Measurements from ENCODE around the gene ANKIB1. TPM values are rescaled to one million over a fixed set of nuclear protein-coding genes. Genes with fewer than 3 reads are reported as not detected.
A peak's percentile ranks its signal among the peaks of the same experiment; 100 is the strongest.

Gene ANKIB1
- total RNA-seq, 1 experiment from 2014 or later: 83.8 TPM

DNA sequence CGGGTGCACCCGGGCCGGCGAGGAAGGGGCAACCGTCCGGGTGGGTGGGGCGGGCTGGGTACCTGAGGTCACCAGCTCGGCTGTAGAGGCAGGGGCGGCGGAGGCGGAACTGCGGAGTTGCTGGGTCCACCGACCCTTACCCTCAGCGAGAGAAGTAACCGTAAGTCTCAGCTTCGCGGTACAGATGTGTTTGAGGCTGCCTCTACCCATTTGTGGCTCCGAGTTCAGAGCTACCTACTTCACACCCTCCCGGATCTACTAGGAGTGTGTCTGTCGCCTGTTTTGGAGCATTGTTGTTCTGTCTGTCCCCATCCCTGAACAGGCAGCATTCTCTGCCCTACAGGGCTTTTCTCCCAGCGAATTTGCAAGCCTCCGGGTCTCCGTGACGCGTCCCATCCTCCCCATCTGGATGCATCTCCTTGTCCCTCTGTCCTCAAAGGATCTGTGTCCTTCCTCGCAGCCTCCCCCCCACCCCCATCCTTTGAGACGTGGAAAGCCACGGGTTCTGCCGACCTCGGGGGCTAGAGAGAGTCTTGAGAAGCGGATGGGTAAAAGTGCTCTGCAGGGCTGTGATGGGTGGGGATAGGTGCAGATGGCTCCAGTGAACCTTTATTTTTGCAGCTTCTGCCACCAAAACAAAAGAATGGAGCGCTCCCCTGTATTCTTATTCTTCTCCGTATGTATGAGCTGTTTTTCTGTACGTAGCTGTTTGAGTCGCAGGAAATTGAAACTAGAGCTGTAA, 757 bp downstream of the ANKIB1 start:
- intact Hi-C loops (cut with micrococcal nuclease; ENCODE audit: unreplicated experiment): loop anchor here (2.0 kb wide), 1 partner anchor 46 kb away; no protein-coding TSS in a partner anchor
- TF ChIP-seq CTCF (IDR thresholded peaks at IDR 0.05): no peak
- TF ChIP-seq SIN3A (IDR thresholded peaks at IDR 0.05; ENCODE audit: borderline replicate concordance, insufficient read depth, low read depth, low read length): 0 out of 2 replicates have a peak, but pooled peaks have one; percentile 12
- no peak for TF ChIP-seq POLR2AphosphoS5 (IDR thresholded peaks at IDR 0.05; ENCODE audit: low read depth, low read length)
- TF ChIP-seq, protein P1, sequence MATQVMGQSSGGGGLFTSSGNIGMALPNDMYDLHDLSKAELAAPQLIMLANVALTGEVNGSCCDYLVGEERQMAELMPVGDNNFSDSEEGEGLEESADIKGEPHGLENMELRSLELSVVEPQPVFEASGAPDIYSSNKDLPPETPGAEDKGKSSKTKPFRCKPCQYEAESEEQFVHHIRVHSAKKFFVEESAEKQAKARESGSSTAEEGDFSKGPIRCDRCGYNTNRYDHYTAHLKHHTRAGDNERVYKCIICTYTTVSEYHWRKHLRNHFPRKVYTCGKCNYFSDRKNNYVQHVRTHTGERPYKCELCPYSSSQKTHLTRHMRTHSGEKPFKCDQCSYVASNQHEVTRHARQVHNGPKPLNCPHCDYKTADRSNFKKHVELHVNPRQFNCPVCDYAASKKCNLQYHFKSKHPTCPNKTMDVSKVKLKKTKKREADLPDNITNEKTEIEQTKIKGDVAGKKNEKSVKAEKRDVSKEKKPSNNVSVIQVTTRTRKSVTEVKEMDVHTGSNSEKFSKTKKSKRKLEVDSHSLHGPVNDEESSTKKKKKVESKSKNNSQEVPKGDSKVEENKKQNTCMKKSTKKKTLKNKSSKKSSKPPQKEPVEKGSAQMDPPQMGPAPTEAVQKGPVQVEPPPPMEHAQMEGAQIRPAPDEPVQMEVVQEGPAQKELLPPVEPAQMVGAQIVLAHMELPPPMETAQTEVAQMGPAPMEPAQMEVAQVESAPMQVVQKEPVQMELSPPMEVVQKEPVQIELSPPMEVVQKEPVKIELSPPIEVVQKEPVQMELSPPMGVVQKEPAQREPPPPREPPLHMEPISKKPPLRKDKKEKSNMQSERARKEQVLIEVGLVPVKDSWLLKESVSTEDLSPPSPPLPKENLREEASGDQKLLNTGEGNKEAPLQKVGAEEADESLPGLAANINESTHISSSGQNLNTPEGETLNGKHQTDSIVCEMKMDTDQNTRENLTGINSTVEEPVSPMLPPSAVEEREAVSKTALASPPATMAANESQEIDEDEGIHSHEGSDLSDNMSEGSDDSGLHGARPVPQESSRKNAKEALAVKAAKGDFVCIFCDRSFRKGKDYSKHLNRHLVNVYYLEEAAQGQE (IDR thresholded peaks at IDR 0.05; ENCODE audit: insufficient read depth in 1 of 2, low read depth in 2 of 2, low read length in 1 of 2): no peak
- TF ChIP-seq TCF7L2 (IDR thresholded peaks at IDR 0.05; ENCODE audit: low read depth, low read length): no peak
- Histone ChIP-seq H3K4me3 (ENCODE audit: low read depth in 2 of 2, low read length in 2 of 2) (peak overlapping the region; percentile 94), H3K9me3 (ENCODE audit: control insufficient read depth, insufficient read depth, low read depth, low read length) (no peaks in the 10 kb centered on the region), H3K27me3 (ENCODE audit: control insufficient read depth, insufficient read depth, low read length) (no peaks in the 10 kb centered on the region), H3K36me3 (ENCODE audit: control insufficient read depth, insufficient read depth, low read length) (peaks cover 6% of the 10 kb centered on the region), H3K4me1 (ENCODE audit: control insufficient read depth, insufficient read depth, low read length) (peaks cover 17% of the 10 kb centered on the region), H3K27ac (ENCODE audit: low read length) (peak overlapping the region; percentile 94)
- ATAC-seq (peak; percentile 63), DNase-seq (ENCODE audit: low read depth, low spot score) (no peak)
- in situ Hi-C loops (cut with HindIII; ENCODE audit: low pct_unique_long_range_greater_than_20kb, low sequenced_read_pairs): no loop called here
- no TSS peak for BruUV-seq (replicated peaks)
- ChIA-PET POLR2A (interaction anchor here (0.6 to 1.1 kb wide), 4 partner anchors 17 to 282 kb away, joined by 3 to 5 read pairs (median 3); partner anchors contain the start of genes GATAD1 and RBM48), CTCF (interaction anchor here (1.0 to 1.1 kb wide), 2 partner anchors 201 kb away, joined by 3 read pairs; partner anchors contain the start of gene GATAD1)

DNA sequence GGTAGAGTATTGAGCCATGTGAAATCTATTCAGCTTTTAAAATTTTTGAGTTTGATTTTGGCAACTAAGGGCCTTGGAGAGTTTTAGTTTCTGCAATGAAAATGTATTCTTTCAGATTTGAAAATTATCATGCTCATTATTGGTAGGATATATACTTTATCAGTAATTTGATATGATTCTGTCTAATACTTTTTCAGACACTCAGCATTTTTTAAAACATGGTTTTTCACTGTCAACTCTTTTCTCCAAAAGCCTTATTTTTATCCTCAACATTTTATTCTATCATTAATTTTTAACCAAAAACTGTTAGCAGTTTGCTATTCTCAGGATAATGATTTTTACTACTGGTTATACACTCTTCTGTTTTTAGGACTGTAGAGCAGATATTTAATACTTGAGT, 4.8 kb downstream of the ANKIB1 start:
- no peak for ATAC-seq
- H3K4me3 ChIP-seq (ENCODE audit: low read depth in 2 of 2, low read length in 2 of 2): no peak overlapping the region
- no TSS peak for BruUV-seq (replicated peaks)
- no peaks in the 10 kb centered on the region; the same call in 1 of the 2 replicates for H3K9me3 ChIP-seq (ENCODE audit: control insufficient read depth, insufficient read depth, low read depth, low read length)
- intact Hi-C loops (cut with micrococcal nuclease; ENCODE audit: unreplicated experiment) (no loop called here), in situ Hi-C loops (cut with HindIII; ENCODE audit: low pct_unique_long_range_greater_than_20kb, low sequenced_read_pairs) (no loop called here)
- H3K27ac ChIP-seq (ENCODE audit: low read length): no peak overlapping the region
- no peak for DNase-seq (ENCODE audit: low read depth, low spot score)
- H3K36me3 ChIP-seq (ENCODE audit: control insufficient read depth, insufficient read depth, low read length): peaks cover 4% of the 10 kb centered on the region; the same call in 1 of the 2 replicates
- H3K27me3 ChIP-seq (ENCODE audit: control insufficient read depth, insufficient read depth, low read length): no peaks in the 10 kb centered on the region
- ChIA-PET POLR2A (no interaction called here), CTCF (no interaction called here)
- TF ChIP-seq CTCF (IDR thresholded peaks at IDR 0.05): no peak
- TF ChIP-seq SIN3A (IDR thresholded peaks at IDR 0.05; ENCODE audit: borderline replicate concordance, insufficient read depth, low read depth, low read length): no peak
- TF ChIP-seq, protein P1 (IDR thresholded peaks at IDR 0.05; ENCODE audit: insufficient read depth in 1 of 2, low read depth in 2 of 2, low read length in 1 of 2): no peak
- TF ChIP-seq POLR2AphosphoS5 (IDR thresholded peaks at IDR 0.05; ENCODE audit: low read depth, low read length): no peak
- no peak for TF ChIP-seq TCF7L2 (IDR thresholded peaks at IDR 0.05; ENCODE audit: low read depth, low read length)
- peaks cover 12% of the 10 kb centered on the region for H3K4me1 ChIP-seq (ENCODE audit: control insufficient read depth, insufficient read depth, low read length)
